ENCODE data around the gene CETP.

DNA sequence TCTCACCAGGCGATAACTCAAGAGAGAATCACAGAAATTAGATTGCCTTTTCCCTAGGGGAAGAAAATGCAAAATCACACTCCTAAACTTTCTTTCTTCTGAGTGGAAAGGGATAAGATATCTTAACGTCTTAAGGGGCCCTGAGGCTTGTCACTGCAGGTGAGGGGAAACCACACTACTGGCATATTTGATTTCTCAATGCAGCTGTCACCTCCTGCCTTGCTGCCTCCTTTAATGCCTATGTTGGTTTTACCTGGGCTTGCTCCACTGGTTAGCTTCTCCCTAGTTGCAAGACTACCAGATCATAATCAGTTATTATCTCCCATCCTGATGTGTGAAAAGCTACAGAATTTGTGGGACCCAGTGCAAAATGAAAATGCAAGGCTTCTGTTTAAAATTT, 34.3 kb upstream of the CETP start:
- TF ChIP-seq, protein P1, sequence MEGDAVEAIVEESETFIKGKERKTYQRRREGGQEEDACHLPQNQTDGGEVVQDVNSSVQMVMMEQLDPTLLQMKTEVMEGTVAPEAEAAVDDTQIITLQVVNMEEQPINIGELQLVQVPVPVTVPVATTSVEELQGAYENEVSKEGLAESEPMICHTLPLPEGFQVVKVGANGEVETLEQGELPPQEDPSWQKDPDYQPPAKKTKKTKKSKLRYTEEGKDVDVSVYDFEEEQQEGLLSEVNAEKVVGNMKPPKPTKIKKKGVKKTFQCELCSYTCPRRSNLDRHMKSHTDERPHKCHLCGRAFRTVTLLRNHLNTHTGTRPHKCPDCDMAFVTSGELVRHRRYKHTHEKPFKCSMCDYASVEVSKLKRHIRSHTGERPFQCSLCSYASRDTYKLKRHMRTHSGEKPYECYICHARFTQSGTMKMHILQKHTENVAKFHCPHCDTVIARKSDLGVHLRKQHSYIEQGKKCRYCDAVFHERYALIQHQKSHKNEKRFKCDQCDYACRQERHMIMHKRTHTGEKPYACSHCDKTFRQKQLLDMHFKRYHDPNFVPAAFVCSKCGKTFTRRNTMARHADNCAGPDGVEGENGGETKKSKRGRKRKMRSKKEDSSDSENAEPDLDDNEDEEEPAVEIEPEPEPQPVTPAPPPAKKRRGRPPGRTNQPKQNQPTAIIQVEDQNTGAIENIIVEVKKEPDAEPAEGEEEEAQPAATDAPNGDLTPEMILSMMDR (IDR thresholded peaks at IDR 0.05), result no peak
- TF ChIP-seq POLR2AphosphoS5 (IDR thresholded peaks at IDR 0.05), result no peak
